A549 (cell line): Measurements from ENCODE around the gene C8G.

Experiments
- TF ChIP-seq, protein P1 (sequence below): fragments of >200 bp; sonication (Bioruptor Twin); formaldehyde crosslinking; IDR thresholded peaks from 3 replicates; pipeline ENCODE4 v1.5.1; 2016
- TF ChIP-seq, protein P2 (sequence below): fragments of 150-350 bp; IDR thresholded peaks from 2 replicates; pipeline ENCODE4 v1.6.1; 2014; ENCODE audit warnings: low read depth, mild to moderate bottlenecking, low read length

DNA sequence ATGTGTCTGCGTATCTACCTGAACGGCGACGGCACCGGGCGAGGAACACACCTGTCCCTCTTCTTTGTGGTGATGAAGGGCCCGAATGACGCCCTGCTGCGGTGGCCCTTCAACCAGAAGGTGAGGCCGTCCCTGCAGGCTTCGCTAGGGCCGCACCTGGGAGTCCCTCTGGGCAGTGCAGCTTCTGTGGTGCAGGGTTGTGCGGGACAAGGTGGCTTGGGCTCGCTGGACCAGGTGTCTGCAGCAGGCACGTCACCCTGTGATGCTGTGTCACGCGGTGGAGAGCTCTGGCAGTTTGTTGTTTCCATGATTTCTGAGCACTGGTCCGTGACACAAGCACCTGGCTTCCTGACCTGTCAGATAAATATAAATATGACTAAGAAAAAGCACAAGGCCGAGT lies 21.2 kb upstream of the C8G start:
- TF ChIP-seq, protein P1, sequence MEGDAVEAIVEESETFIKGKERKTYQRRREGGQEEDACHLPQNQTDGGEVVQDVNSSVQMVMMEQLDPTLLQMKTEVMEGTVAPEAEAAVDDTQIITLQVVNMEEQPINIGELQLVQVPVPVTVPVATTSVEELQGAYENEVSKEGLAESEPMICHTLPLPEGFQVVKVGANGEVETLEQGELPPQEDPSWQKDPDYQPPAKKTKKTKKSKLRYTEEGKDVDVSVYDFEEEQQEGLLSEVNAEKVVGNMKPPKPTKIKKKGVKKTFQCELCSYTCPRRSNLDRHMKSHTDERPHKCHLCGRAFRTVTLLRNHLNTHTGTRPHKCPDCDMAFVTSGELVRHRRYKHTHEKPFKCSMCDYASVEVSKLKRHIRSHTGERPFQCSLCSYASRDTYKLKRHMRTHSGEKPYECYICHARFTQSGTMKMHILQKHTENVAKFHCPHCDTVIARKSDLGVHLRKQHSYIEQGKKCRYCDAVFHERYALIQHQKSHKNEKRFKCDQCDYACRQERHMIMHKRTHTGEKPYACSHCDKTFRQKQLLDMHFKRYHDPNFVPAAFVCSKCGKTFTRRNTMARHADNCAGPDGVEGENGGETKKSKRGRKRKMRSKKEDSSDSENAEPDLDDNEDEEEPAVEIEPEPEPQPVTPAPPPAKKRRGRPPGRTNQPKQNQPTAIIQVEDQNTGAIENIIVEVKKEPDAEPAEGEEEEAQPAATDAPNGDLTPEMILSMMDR: no peak
- TF ChIP-seq, protein P2, sequence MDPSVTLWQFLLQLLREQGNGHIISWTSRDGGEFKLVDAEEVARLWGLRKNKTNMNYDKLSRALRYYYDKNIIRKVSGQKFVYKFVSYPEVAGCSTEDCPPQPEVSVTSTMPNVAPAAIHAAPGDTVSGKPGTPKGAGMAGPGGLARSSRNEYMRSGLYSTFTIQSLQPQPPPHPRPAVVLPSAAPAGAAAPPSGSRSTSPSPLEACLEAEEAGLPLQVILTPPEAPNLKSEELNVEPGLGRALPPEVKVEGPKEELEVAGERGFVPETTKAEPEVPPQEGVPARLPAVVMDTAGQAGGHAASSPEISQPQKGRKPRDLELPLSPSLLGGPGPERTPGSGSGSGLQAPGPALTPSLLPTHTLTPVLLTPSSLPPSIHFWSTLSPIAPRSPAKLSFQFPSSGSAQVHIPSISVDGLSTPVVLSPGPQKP: no peak
